Measurements from ENCODE around the gene ARID2.

- TF ChIP-seq EZH2 (IDR thresholded peaks at IDR 0.05; ENCODE audit: low read depth, unreplicated experiment) (no peak), STAT1 (IDR thresholded peaks at IDR 0.05; ENCODE audit: unreplicated experiment) (no peak), CTCF (conservative IDR thresholded peaks at IDR 0.05; ENCODE audit: low read depth in 2 of 2) (no peak), POLR2AphosphoS5 (IDR thresholded peaks at IDR 0.05; ENCODE audit: low read depth) (no peak), CREB1 (CRISPR knock-in tag; IDR thresholded peaks at IDR 0.05; ENCODE audit: low read depth) (no peak), EZH2phosphoT487 (IDR thresholded peaks at IDR 0.05; ENCODE audit: unreplicated experiment) (no peak), REST (IDR thresholded peaks at IDR 0.05; ENCODE audit: unreplicated experiment) (no peak), ZNF114 (CRISPR knock-in tag; IDR thresholded peaks at IDR 0.05) (no peak), ZNF331 (CRISPR knock-in tag; IDR thresholded peaks at IDR 0.05; ENCODE audit: low read depth) (no peak)
Measured at GRCh38 chr12:45713078-45713477, 16.4 kb upstream of the ARID2 start.
